ENCODE data around the gene SLC34A3. TPM values are rescaled to one million over a fixed set of nuclear protein-coding genes. Genes with fewer than 3 reads are reported as not detected.
A peak's percentile ranks its signal among the peaks of the same experiment; 100 is the strongest.

The SLC34A3 gene
- total and polyA plus RNA-seq, 4 donors = 0.06 to 1.6 (median 0.95) TPM; not detected in 1

DNA sequence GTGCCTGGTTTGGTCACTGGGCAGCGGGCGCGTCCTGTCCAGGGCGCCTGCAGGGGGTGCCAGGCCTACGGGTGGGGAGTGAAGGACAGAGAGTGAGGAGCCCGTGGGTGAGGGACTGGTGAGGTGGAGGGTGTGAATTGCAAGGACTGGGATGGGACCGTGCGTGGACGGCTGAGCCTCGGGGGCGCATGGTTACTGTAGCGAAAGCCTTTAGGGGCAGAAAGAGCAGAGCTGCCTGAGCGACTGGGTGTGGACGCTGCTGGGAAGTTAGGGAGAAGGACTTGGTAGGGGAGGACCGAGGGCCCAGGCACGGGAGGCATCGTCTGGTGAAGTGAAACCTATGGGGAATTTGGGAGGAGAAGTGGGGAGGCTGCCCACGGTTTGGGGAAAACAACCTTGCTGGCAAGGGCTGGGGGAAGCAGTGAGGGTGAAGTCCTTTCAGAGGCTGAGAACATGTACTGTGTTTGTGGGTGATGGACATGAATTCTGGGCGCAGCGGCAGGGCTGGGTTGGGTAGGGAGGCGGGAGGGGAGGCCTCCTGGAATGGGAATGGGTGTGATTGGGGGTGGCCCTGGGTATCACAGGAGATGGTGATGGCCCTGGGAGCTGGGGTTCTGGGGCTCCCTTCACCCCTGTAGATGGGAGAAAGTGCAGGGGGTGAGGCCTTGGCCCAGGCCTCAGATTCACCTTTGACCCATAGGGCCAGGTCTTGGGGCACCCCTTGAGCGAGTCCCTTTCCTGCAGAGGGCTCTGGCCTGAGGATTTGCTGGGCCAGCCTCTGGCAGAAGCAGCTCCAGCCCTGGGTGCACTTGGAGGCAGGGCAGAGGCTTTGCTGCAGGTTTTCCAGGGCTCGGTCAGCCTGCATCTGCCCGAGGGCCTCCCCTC, 45.1 kb downstream of the SLC34A3 start:
- DNase-seq (ENCODE audit: low read depth in 4 of 6, low spot score in 6 of 6) = peak in 1 of 6 donors; percentile 2
- Histone ChIP-seq H3K36me3 (ENCODE audit: control insufficient read depth, insufficient read depth, low read length) (peaks cover 58% of the 10 kb centered on the region), H3K27ac (ENCODE audit: low read depth, low read length) (no peak overlapping the region), H3K4me1 (ENCODE audit: control insufficient read depth, insufficient read depth, low read length) (peaks cover 36% of the 10 kb centered on the region), H3K4me3 (ENCODE audit: low read depth, low read length) (no peak overlapping the region), H3K9me3 (ENCODE audit: control insufficient read depth, insufficient read depth, low read length) (no peaks in the 10 kb centered on the region), H3K27me3 (ENCODE audit: control insufficient read depth, insufficient read depth, low read length) (peaks cover 43% of the 10 kb centered on the region)
- WGBS (ENCODE audit: insufficient coverage) = 80% methylated on average over 24 of the region's 24 CpGs

DNA sequence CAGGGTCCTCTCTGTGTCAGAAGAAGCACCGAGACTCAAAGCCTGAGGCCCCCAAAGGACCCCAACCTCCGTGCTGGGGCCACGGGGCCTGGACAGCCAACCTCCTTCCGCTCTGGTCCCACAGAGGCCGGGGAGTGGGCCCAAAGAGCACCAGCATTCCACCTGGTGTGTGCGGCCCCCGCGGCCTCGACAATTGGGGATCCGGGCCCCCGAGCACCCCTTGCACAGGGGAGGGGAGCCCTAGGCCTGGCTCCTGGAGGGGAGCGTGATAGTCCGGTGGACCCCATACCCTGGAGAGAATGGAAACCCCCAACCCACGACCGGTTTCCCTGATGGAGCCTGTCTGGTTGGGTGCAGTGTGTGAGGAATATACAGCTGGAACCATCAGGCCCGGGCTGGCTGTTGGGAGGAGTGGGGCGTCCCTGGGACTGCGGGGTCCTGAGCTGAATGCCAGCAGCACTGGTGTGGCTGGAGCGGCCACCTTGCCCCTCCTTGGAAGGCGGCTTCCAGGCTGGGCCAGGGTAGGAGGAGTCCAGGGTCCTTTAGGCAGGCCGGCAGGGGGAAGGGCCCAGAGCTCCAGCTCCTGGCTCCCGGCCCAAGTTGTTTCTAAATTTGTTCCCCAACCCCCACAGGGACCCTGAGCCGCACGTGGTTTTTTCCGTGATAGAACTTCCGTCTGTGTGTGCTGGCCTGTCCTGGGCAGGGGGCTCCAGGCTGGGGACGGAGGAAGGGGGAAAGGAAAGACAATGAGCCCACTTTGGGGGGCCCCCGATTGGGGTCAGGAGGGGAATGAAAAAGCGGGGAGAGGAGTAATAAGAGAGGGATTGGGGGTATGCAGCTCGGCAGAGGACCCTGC, 46.0 kb downstream of the SLC34A3 start:
- peaks cover 39% of the 10 kb centered on the region for H3K4me1 ChIP-seq (ENCODE audit: control insufficient read depth, insufficient read depth, low read length)
- H3K4me3 ChIP-seq (ENCODE audit: low read depth, low read length) = no peak overlapping the region
- WGBS (ENCODE audit: insufficient coverage) = 47% methylated on average over 21 of the region's 30 CpGs
- H3K9me3 ChIP-seq (ENCODE audit: control insufficient read depth, insufficient read depth, low read length) = no peaks in the 10 kb centered on the region
- H3K36me3 ChIP-seq (ENCODE audit: control insufficient read depth, insufficient read depth, low read length) = peaks cover 49% of the 10 kb centered on the region
- peak in 1 of 6 donors; percentile 67 for DNase-seq (ENCODE audit: low read depth in 4 of 6, low spot score in 6 of 6)
- peak overlapping the region; percentile 52 for H3K27ac ChIP-seq (ENCODE audit: low read depth, low read length)
- peaks cover 49% of the 10 kb centered on the region for H3K27me3 ChIP-seq (ENCODE audit: control insufficient read depth, insufficient read depth, low read length)

DNA sequence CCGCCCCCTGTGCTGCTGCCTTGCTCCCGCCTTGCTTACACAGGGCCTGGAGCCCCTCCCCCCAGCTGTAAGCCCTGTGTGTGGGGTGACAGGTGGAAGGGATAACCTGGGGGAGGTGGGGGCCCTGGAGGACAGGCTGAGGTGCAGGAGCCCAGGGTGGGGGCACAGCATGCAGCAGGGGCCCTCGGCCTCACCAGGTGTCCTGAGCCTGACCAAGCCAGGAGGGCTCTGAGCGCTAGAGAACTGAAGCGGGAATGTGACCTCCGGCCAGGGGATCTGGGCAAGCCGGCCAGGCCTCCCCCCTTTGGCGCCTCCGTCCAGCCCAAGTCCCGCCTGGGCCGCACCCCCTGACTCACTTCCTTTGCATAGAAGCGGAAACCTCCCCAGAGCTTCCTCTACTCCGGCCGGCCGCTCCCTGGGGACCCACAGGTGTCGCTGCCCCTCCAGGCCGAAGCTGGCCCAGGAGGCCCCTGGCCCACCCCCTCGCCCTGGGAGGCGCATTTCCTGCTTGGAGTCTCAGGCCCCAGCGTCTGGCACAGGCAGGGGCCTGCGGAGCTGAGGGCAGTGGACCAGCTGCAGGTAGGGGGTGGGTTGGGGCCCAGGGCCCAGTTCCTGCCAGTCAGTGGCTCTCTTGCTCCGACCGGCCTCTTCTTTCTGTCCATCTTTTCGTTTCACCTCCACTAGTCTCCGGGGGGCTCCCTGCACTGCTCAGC, 46.8 kb downstream of the SLC34A3 start, which contains the start of gene TOR4A:
Gene TOR4A (plus strand): TSS at position 398 of the 713 bp plus-strand sequence. CDS start 964 bp downstream, outside the sequence.
- peaks cover 39% of the 10 kb centered on the region for H3K4me1 ChIP-seq (ENCODE audit: control insufficient read depth, insufficient read depth, low read length)
- H3K27ac ChIP-seq (ENCODE audit: low read depth, low read length) = peak within 1 kb of the TSS; percentile 52
- peaks cover 41% of the 10 kb centered on the region for H3K36me3 ChIP-seq (ENCODE audit: control insufficient read depth, insufficient read depth, low read length)
- no peaks in the 10 kb centered on the region for H3K9me3 ChIP-seq (ENCODE audit: control insufficient read depth, insufficient read depth, low read length)
- 10% methylated on average over 17 of the region's 25 CpGs for WGBS (ENCODE audit: insufficient coverage)
- H3K27me3 ChIP-seq (ENCODE audit: control insufficient read depth, insufficient read depth, low read length) = peaks cover 54% of the 10 kb centered on the region
- H3K4me3 ChIP-seq (ENCODE audit: low read depth, low read length) = peak within 1 kb of the TSS; percentile 36
- peak in 1 of 6 donors; percentile 51 for DNase-seq (ENCODE audit: low read depth in 4 of 6, low spot score in 6 of 6)

DNA sequence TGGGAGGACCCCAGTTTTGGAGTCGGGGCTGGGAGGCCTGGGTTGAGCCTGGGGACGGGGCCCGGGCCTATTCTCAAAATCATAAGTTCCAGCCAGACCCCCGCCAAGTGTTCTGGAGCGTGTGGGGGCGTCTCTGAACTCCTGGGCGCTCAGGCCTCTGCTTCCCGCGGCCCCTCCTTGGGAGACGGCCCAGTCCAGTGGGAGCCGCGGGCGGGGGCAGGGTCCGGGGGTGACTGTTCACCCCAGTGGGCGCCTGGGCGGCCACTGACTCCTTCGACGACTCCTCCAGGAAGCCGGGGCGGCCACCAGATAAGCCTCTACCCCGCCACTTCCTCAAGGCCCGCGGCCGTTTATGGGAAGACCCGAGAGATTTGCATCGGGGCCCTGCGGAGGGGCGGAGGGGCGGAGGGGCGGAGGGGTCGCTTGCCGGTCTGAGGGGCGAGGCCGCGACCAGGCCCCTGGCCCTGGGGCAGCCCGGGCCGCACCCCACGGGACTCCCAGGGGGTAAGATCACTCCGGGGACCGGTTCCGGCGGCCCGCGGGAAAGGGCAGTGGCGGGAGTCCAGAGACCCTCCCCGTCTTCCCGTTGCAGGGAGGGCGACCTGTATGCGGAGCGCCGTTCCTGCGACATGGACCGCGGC, 47.5 kb downstream of the SLC34A3 start:
- H3K4me3 ChIP-seq (ENCODE audit: low read depth, low read length) = peak overlapping the region; percentile 36
- peaks cover 54% of the 10 kb centered on the region for H3K27me3 ChIP-seq (ENCODE audit: control insufficient read depth, insufficient read depth, low read length)
- peak overlapping the region; percentile 52 for H3K27ac ChIP-seq (ENCODE audit: low read depth, low read length)
- H3K36me3 ChIP-seq (ENCODE audit: control insufficient read depth, insufficient read depth, low read length) = peaks cover 34% of the 10 kb centered on the region
- no peaks in the 10 kb centered on the region for H3K9me3 ChIP-seq (ENCODE audit: control insufficient read depth, insufficient read depth, low read length)
- peak in 1 of 6 donors; percentile 7 for DNase-seq (ENCODE audit: low read depth in 4 of 6, low spot score in 6 of 6)
- H3K4me1 ChIP-seq (ENCODE audit: control insufficient read depth, insufficient read depth, low read length) = peaks cover 39% of the 10 kb centered on the region
- WGBS (ENCODE audit: insufficient coverage) = 7% methylated on average over 53 of the region's 54 CpGs

DNA sequence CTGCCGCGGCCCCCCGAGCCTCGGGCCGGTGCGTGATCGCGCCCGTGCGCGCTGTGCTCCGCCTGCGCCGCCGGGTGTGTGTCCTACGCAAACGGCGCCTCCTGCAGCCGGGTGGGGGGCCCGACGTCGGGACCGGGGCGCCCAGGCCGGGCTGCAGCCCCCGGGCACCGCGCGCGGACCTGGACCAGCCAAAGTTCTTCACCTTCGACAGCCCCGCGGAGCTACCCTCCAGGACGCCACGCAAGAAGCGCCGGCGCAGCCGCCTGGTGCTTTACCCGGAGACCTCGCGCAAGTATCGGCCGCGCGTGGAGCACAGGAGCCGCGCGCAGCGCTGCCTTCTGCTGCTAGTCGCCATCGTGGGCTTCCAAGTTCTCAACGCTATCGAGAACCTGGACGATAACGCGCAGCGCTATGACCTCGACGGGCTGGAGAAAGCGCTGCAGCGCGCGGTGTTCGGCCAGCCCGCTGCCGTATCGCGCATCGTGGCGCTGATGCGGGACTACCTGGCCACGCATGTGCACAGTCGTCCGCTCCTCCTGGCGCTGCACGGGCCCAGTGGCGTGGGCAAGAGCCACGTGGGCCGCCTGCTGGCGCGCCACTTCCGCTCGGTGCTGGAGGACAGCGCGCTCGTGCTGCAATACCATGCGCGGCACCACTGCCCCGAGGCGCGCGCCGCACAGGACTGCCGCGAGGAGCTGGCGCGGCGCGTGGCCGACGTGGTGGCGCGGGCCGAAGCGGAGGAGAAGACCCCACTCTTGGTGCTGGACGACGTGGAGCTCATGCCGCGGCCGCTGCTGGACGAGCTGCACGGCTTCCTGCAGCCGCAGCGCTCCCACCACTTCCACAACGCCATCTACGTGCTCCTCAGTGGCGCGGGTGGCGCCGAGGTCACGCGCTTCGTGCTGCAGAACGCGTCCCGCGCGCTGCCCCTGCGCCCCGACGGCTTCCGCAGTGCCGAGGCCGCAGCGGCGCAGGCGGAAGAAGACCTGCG, 48.3 kb downstream of the SLC34A3 start:
- WGBS (ENCODE audit: insufficient coverage) = 42% methylated on average over 139 of the region's 139 CpGs
- Histone ChIP-seq H3K4me1 (ENCODE audit: control insufficient read depth, insufficient read depth, low read length) (peaks cover 39% of the 10 kb centered on the region), H3K27ac (ENCODE audit: low read depth, low read length) (no peak overlapping the region), H3K9me3 (ENCODE audit: control insufficient read depth, insufficient read depth, low read length) (no peaks in the 10 kb centered on the region), H3K4me3 (ENCODE audit: low read depth, low read length) (no peak overlapping the region), H3K27me3 (ENCODE audit: control insufficient read depth, insufficient read depth, low read length) (peaks cover 54% of the 10 kb centered on the region), H3K36me3 (ENCODE audit: control insufficient read depth, insufficient read depth, low read length) (peaks cover 26% of the 10 kb centered on the region)
- peak in 1 of 6 donors; percentile 3 for DNase-seq (ENCODE audit: low read depth in 4 of 6, low spot score in 6 of 6)

DNA sequence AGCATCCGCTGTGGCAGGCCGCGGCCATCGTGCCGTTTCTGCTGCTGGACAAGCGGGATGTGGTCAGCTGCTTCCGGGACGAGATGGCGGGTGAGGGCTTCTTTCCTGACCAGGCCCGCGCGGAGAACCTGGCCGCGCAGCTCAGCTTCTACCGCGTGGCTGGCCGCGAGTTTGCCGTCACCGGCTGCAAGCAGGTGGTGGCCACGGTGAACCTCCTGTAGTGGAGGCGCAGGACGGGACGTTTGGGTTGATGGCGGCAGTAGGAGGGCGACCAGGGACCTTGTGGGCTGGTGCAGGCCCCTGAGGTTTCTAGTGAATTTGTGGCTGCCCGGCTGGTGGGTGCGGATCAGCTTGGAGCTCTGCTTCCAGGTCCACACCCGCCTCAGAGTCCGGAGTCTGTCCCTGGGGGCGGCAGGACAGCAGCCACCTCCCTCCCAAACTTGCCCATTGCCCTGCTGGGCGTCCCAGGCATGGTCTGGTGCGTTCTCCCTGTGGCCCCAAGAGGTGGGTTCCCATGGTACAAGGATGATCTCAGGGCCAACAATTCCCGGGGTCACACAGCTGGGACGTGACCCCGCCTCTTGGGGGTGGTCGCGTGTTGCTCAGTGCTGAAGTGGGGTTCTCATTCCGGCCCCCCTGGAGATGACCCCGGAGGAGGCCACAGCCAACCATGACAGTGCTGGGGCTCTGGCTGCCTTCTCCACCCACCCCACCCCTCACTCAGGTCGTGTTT, 49.2 kb downstream of the SLC34A3 start:
- no peak overlapping the region for H3K27ac ChIP-seq (ENCODE audit: low read depth, low read length)
- no peaks in the 10 kb centered on the region for H3K9me3 ChIP-seq (ENCODE audit: control insufficient read depth, insufficient read depth, low read length)
- H3K27me3 ChIP-seq (ENCODE audit: control insufficient read depth, insufficient read depth, low read length) = peaks cover 54% of the 10 kb centered on the region
- H3K4me3 ChIP-seq (ENCODE audit: low read depth, low read length) = no peak overlapping the region
- 65% methylated on average over 38 of the region's 41 CpGs for WGBS (ENCODE audit: insufficient coverage)
- peaks cover 35% of the 10 kb centered on the region for H3K4me1 ChIP-seq (ENCODE audit: control insufficient read depth, insufficient read depth, low read length)
- peak in 1 of 6 donors; percentile 1 for DNase-seq (ENCODE audit: low read depth in 4 of 6, low spot score in 6 of 6)
- peaks cover 18% of the 10 kb centered on the region for H3K36me3 ChIP-seq (ENCODE audit: control insufficient read depth, insufficient read depth, low read length)

DNA sequence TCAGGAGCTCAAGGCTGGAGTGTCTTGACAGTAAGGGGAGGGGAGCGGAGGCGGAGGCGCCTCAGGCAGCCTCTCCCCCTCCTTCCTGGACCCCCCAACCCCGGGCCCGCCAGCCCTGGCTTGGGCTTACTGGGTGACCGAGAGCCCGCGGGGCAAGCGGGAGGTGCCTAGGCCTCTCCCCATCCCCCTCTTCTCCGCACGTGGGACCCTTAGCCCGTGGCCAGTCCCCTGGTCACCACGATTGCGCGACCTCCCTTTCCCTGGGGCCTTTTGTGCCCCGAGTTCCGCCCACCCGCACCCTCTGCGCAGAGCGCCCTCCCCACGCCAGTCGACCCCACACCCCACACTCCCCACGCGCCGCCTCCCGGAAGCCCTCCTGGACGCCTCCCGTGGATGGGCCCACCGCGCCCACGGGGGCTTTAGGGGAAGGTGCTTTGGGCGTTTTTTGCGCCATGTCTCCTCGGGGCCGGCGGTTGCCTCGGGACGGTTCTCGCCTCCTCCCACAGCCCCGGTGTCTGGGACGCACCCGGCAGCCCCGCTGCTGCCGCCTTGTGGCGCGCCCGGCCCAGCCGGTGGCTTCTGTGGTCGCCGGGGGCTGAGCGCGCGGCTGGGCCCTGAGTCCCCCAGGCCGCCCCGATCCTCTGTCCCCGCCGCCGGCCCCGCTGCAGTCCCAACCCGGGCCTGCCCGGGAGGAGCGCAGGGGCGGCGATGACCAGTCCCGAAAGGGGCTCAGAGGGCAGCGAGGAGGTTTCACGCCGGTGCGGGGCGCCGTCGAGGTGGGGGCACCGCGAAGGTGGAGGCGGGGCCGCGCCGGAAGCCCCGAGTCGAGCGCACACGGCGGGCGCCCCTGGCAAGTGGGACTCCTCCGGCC, 50.0 kb downstream of the SLC34A3 start:
- no peak overlapping the region for H3K27ac ChIP-seq (ENCODE audit: low read depth, low read length)
- H3K4me3 ChIP-seq (ENCODE audit: low read depth, low read length) = no peak overlapping the region
- H3K4me1 ChIP-seq (ENCODE audit: control insufficient read depth, insufficient read depth, low read length) = peaks cover 32% of the 10 kb centered on the region
- WGBS (ENCODE audit: insufficient coverage) = 11% methylated on average over 79 of the region's 85 CpGs
- H3K9me3 ChIP-seq (ENCODE audit: control insufficient read depth, insufficient read depth, low read length) = no peaks in the 10 kb centered on the region
- peak in 1 of 6 donors; percentile 8 for DNase-seq (ENCODE audit: low read depth in 4 of 6, low spot score in 6 of 6)
- H3K27me3 ChIP-seq (ENCODE audit: control insufficient read depth, insufficient read depth, low read length) = peaks cover 54% of the 10 kb centered on the region
- H3K36me3 ChIP-seq (ENCODE audit: control insufficient read depth, insufficient read depth, low read length) = peaks cover 11% of the 10 kb centered on the region

Data from spinal cord (tissue), 10 donors.